IgD-negative memory B cell (primary cell): ENCODE data around the gene SPATA31C1. TPM values are rescaled to one million over a fixed set of nuclear protein-coding genes. Genes with fewer than 3 reads are reported as not detected.

ENCODE experiments used
- H3K27ac Mint-ChIP-seq, 3 donors: one replicate each; pipeline ENCODE4 v1.8.0; 2020 to 2022; ENCODE audit warnings: mild to moderate bottlenecking in 3 of 3, mixed read lengths in 3 of 3, moderate library complexity in 1 of 3
- H3K27me3 Mint-ChIP-seq: one replicate; pipeline ENCODE4 v1.8.0; 2021; ENCODE audit warnings: mixed read lengths
- H3K36me3 Mint-ChIP-seq: one replicate; pipeline ENCODE4 v1.8.0; 2020; ENCODE audit warnings: mild to moderate bottlenecking, mixed read lengths
- H3K4me1 Mint-ChIP-seq, 3 donors: one replicate each; pipeline ENCODE4 v1.8.0; 2020 to 2022; ENCODE audit warnings: mixed read lengths in 3 of 3, mild to moderate bottlenecking in 1 of 3
- H3K4me3 Mint-ChIP-seq, 4 donors: one replicate each; pipeline ENCODE4 v1.8.0; 2020 to 2022; ENCODE audit warnings: mild to moderate bottlenecking in 4 of 4, mixed read lengths in 4 of 4, moderate library complexity in 3 of 4
- H3K9me3 Mint-ChIP-seq, 3 donors: one replicate each; pipeline ENCODE4 v1.8.0; 2020 to 2021; ENCODE audit warnings: mixed read lengths in 3 of 3, mild to moderate bottlenecking in 1 of 3
- polyA plus RNA-seq: library from polyadenylated mRNA; unstranded; fragments of 300-500 nt; fragmentation: Illumina TruSeq; gene quantifications from one replicate; pipeline ENCODE4 v1.2.3, GENCODE V29; 2021

Gene SPATA31C1
- polyA plus RNA-seq, 1 donor from 2014 or later = not detected

- peaks cover 0 to 2% (median 0%) of the 10 kb centered on the region in 3 donors for H3K9me3 Mint-ChIP-seq
- no peak overlapping the region for H3K4me3 Mint-ChIP-seq
- no peaks in the 10 kb centered on the region for H3K4me1 Mint-ChIP-seq
- H3K27ac Mint-ChIP-seq = no peak overlapping the region
- H3K36me3 Mint-ChIP-seq = no peaks in the 10 kb centered on the region
- H3K27me3 Mint-ChIP-seq = peaks cover 2% of the 10 kb centered on the region
Measured at GRCh38 chr9:87883274-87883673, 34.5 kb upstream of the SPATA31C1 start.

- H3K27me3 Mint-ChIP-seq = peaks cover 2% of the 10 kb centered on the region
- no peak overlapping the region for H3K4me3 Mint-ChIP-seq
- no peaks in the 10 kb centered on the region for H3K36me3 Mint-ChIP-seq
- no peaks in the 10 kb centered on the region for H3K4me1 Mint-ChIP-seq
- H3K9me3 Mint-ChIP-seq = no peaks in the 10 kb centered on the region
- H3K27ac Mint-ChIP-seq = no peak overlapping the region
Measured at GRCh38 chr9:87883990-87884389, 33.8 kb upstream of the SPATA31C1 start.

GRCh38 chr9:87884578-87885459, 32.9 kb upstream of the SPATA31C1 start:
- Mint-ChIP-seq H3K4me1 (no peaks in the 10 kb centered on the region), H3K27ac (no peak overlapping the region), H3K9me3 (no peaks in the 10 kb centered on the region), H3K4me3 (no peak overlapping the region), H3K27me3 (peaks cover 2% of the 10 kb centered on the region), H3K36me3 (peaks cover 2% of the 10 kb centered on the region)

GRCh38 chr9:87885484-87886189, 32.1 kb upstream of the SPATA31C1 start:
- Mint-ChIP-seq H3K4me1 (no peaks in the 10 kb centered on the region), H3K4me3 (no peak overlapping the region), H3K27ac (no peak overlapping the region), H3K36me3 (peaks cover 2% of the 10 kb centered on the region), H3K27me3 (peaks cover 2% of the 10 kb centered on the region), H3K9me3 (no peaks in the 10 kb centered on the region)

GRCh38 chr9:87886210-87886932, 31.4 kb upstream of the SPATA31C1 start:
- Mint-ChIP-seq H3K36me3 (peaks cover 2% of the 10 kb centered on the region), H3K27ac (no peak overlapping the region), H3K27me3 (peaks cover 2% of the 10 kb centered on the region), H3K9me3 (no peaks in the 10 kb centered on the region), H3K4me3 (no peak overlapping the region), H3K4me1 (no peaks in the 10 kb centered on the region)

DNA sequence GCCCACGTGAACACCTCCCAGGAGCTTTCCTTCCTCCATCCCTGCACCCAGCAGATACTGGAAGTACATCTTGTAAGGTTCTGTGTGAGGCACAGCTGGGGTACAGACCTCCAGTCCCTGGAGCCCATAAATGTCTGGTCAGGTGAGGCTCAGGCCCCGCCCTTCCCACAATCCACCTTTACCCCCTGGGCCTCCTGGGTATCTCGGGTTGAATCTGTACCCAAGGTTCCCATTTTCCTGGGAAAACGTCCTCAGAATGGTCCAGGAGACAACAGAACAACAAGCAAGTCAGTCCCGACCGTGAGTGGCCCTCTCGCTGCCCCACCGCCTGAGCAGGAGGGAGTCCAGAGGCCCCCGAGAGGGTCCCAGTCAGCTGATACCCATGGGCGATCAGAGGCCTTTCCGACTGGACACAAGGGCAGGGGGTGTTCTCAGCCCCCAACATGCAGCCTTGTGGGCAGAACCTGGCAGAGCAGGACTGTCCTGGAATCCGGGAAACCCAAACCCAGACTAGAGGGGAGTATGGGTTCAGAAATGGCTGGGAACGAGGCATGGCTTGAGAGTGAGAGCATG, 30.7 kb upstream of the SPATA31C1 start:
- Mint-ChIP-seq H3K4me1 (no peaks in the 10 kb centered on the region), H3K4me3 (no peak overlapping the region), H3K36me3 (peaks cover 2% of the 10 kb centered on the region), H3K9me3 (no peaks in the 10 kb centered on the region), H3K27ac (no peak overlapping the region), H3K27me3 (peaks cover 2% of the 10 kb centered on the region)

GRCh38 chr9:87887661-87888480, 29.9 kb upstream of the SPATA31C1 start:
- Mint-ChIP-seq H3K36me3 (peaks cover 2% of the 10 kb centered on the region), H3K27me3 (no peaks in the 10 kb centered on the region), H3K27ac (peak overlapping the region in 1 of 3 donors; percentile 43), H3K4me3 (peak overlapping the region in 1 of 4 donors; percentile 37), H3K9me3 (no peaks in the 10 kb centered on the region), H3K4me1 (no peaks in the 10 kb centered on the region)

- Mint-ChIP-seq H3K4me1 (no peaks in the 10 kb centered on the region), H3K9me3 (no peaks in the 10 kb centered on the region), H3K27me3 (no peaks in the 10 kb centered on the region), H3K36me3 (peaks cover 2% of the 10 kb centered on the region), H3K4me3 (no peak overlapping the region), H3K27ac (peak overlapping the region in 1 of 3 donors; percentile 43)
Measured at GRCh38 chr9:87888501-87888900, 29.3 kb upstream of the SPATA31C1 start.

DNA sequence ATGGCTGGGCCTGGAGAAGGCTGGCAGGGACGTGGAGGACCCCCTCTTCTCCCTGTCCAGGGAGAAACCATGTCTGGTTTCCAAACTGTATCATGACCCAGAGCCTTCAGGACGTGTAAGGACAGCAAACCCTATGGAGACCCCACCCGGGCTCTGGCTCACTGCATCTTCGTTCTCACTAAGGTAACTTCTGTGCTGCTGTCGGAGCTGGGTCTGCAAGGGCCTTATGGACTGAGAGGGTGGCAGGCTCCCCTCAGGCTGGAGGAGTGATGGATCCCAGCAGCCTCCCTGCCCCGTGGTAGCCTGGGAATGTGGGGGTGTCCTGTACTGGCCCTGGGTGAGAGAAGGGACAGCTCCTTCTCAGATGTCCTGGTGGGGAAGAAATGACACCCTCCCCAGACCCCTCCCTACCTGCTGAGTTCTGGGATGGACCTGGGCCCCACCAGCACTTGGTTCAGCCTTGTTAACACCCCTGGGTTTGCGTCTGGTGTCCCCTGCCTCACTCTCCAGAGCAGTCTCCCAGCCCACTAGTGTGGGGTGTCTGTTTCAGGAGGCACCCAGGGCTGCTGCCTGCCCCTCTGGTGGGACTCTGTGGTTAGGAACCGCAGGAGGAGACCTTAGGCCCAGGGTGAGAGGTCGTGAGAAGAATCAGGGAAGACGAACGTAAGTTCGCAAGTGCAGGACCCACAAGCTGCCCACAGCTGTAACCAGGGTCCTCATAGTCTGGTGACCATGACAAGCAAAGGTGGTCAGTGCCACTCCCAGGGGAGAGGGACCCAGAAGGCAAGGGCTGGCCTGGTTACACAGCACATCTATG, 28.5 kb upstream of the SPATA31C1 start:
- Mint-ChIP-seq H3K4me3 (no peak overlapping the region), H3K9me3 (no peaks in the 10 kb centered on the region), H3K4me1 (no peaks in the 10 kb centered on the region), H3K36me3 (peaks cover 2% of the 10 kb centered on the region), H3K27me3 (no peaks in the 10 kb centered on the region), H3K27ac (no peak overlapping the region)

- H3K9me3 Mint-ChIP-seq = peaks cover 0 to 1% (median 0%) of the 10 kb centered on the region in 3 donors
- no peak overlapping the region for H3K27ac Mint-ChIP-seq
- peaks cover 2% of the 10 kb centered on the region for H3K36me3 Mint-ChIP-seq
- no peak overlapping the region for H3K4me3 Mint-ChIP-seq
- no peaks in the 10 kb centered on the region for H3K27me3 Mint-ChIP-seq
- H3K4me1 Mint-ChIP-seq = no peaks in the 10 kb centered on the region
Measured at GRCh38 chr9:87889882-87890252, 27.9 kb upstream of the SPATA31C1 start.

- H3K36me3 Mint-ChIP-seq = peaks cover 2% of the 10 kb centered on the region
- H3K9me3 Mint-ChIP-seq = peaks cover 0 to 2% (median 0%) of the 10 kb centered on the region in 3 donors
- no peaks in the 10 kb centered on the region for H3K4me1 Mint-ChIP-seq
- no peak overlapping the region for H3K27ac Mint-ChIP-seq
- no peak overlapping the region for H3K4me3 Mint-ChIP-seq
- no peaks in the 10 kb centered on the region for H3K27me3 Mint-ChIP-seq
Measured at GRCh38 chr9:87890837-87891236, 26.9 kb upstream of the SPATA31C1 start.

- Mint-ChIP-seq H3K9me3 (peaks cover 0 to 2% (median 0%) of the 10 kb centered on the region in 3 donors), H3K4me3 (no peak overlapping the region), H3K4me1 (no peaks in the 10 kb centered on the region), H3K27ac (no peak overlapping the region), H3K27me3 (no peaks in the 10 kb centered on the region), H3K36me3 (peaks cover 2% of the 10 kb centered on the region)
Measured at GRCh38 chr9:87891754-87892153, 26.0 kb upstream of the SPATA31C1 start.

- Mint-ChIP-seq H3K4me3 (no peak overlapping the region), H3K36me3 (peaks cover 2% of the 10 kb centered on the region), H3K9me3 (peaks cover 0 to 5% (median 0%) of the 10 kb centered on the region in 3 donors), H3K27me3 (no peaks in the 10 kb centered on the region), H3K4me1 (no peaks in the 10 kb centered on the region), H3K27ac (no peak overlapping the region)
Measured at GRCh38 chr9:87892956-87893355, 24.8 kb upstream of the SPATA31C1 start.
